HL-60 (cell line): ENCODE results near the gene SPRYD3.
A peak's percentile ranks its signal among the peaks of the same experiment; 100 is the strongest.

Experiments used
- DNase-seq, 2 experiments: peaks; one replicate each; pipeline ENCODE4 v3.0.0-alpha.2; 2010 to 2020; ENCODE audit warnings: low read depth in 1 of 2, low spot score in 1 of 2
- H3K27ac ChIP-seq: fragments of 250-450 bp; sonication (Bioruptor Pico); replicated peaks from 2 replicates; pipeline ENCODE4 v1.5.1; 2020; ENCODE audit warnings: mild to moderate bottlenecking, moderate library complexity
- H3K27me3 ChIP-seq: fragments of 250-450 bp; sonication (Bioruptor Pico); 2 replicates; pipeline ENCODE4 v1.5.1; 2021; ENCODE audit warnings: mild to moderate bottlenecking, moderate library complexity; ENCODE audit not compliant: insufficient read depth, poor library complexity, severe bottlenecking
- H3K4me3 ChIP-seq: replicated peaks from 2 replicates; pipeline ENCODE4 v1.5.1; 2011; ENCODE audit warnings: mild to moderate bottlenecking, control low read depth, low read length; ENCODE audit not compliant: insufficient read depth
- GABPA ChIP-seq: IDR thresholded peaks from 2 replicates; pipeline ENCODE4 v1.6.1; 2012; ENCODE audit warnings: low read depth
- POLR2AphosphoS5 ChIP-seq: IDR thresholded peaks from 2 replicates; pipeline ENCODE4 v1.6.1; 2012; ENCODE audit warnings: low read depth
- REST ChIP-seq: IDR thresholded peaks from 2 replicates; pipeline ENCODE4 v1.6.1; 2012; ENCODE audit warnings: low read depth; ENCODE audit not compliant: insufficient replicate concordance
- SPI1 ChIP-seq: IDR thresholded peaks from 2 replicates; pipeline ENCODE4 v1.6.1; 2012; ENCODE audit warnings: low read depth, mild to moderate bottlenecking, borderline replicate concordance
- TF ChIP-seq, protein P1 (sequence below): IDR thresholded peaks from one replicate; pipeline ENCODE4 v1.5.1; 2011; ENCODE audit warnings: low read length, control low read depth, inconsistent platforms; ENCODE audit not compliant: insufficient read depth

SPRYD3 gene

DNA sequence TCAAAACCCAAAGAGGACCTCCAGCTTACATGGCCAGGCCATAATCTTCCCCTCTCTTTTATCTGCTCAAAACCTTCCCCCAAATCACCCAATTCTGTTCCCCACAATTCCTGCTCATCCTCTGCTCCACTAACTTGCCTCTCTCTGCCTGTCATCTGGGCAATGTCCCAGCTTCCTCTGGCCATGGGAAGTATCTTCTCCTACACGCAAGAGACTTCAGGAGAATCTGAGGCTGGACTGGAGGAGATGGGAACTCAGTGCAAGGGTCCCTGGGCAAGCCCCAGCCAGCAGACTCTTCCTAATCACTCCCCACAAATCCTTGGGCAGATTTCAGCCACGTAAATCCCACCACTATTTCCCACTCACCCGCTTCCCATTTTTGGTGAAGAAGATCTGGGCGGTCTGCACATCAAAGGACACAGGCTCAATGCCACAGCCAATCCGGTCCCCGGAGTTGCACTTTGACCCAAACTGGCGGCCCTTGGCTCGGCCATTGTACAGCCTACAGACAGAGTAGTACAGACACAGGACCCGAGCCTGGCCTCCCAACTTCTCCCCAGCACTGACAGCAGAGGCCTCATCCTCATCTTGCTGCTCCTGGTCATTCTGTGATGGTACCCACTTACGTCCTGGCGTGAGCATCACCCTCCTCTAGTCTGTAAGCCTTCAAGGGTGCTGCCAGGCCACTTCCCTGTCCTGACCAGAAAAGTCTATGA lies 4.7 kb downstream of the SPRYD3 start:
- Histone ChIP-seq H3K27ac (no peak overlapping the region), H3K4me3 (no peak overlapping the region), H3K27me3 (no peaks in the 10 kb centered on the region)
- TF ChIP-seq SPI1 (no peak), POLR2AphosphoS5 (no peak), GABPA (no peak), REST (no peak)
- TF ChIP-seq, protein P1, sequence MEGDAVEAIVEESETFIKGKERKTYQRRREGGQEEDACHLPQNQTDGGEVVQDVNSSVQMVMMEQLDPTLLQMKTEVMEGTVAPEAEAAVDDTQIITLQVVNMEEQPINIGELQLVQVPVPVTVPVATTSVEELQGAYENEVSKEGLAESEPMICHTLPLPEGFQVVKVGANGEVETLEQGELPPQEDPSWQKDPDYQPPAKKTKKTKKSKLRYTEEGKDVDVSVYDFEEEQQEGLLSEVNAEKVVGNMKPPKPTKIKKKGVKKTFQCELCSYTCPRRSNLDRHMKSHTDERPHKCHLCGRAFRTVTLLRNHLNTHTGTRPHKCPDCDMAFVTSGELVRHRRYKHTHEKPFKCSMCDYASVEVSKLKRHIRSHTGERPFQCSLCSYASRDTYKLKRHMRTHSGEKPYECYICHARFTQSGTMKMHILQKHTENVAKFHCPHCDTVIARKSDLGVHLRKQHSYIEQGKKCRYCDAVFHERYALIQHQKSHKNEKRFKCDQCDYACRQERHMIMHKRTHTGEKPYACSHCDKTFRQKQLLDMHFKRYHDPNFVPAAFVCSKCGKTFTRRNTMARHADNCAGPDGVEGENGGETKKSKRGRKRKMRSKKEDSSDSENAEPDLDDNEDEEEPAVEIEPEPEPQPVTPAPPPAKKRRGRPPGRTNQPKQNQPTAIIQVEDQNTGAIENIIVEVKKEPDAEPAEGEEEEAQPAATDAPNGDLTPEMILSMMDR, result no peak
- DNase-seq, result no peak

GRCh38 chr12:53073881-53074280 lies 5.3 kb downstream of the SPRYD3 start:
- no peak overlapping the region for H3K27ac ChIP-seq
- no peak for TF ChIP-seq GABPA
- TF ChIP-seq POLR2AphosphoS5, result no peak
- no peak for TF ChIP-seq SPI1
- TF ChIP-seq, protein P1, result no peak
- TF ChIP-seq REST, result no peak

GRCh38 chr12:53071591-53072551 lies 7.3 kb downstream of the SPRYD3 start:
- Histone ChIP-seq H3K4me3 (no peak overlapping the region), H3K27ac (peak overlapping the region; percentile 26), H3K27me3 (no peaks in the 10 kb centered on the region)
- DNase-seq, result no peak
- TF ChIP-seq GABPA, result no peak
- no peak for TF ChIP-seq REST
- TF ChIP-seq, protein P1, result no peak
- no peak for TF ChIP-seq SPI1
- TF ChIP-seq POLR2AphosphoS5, result no peak

More at GRCh38 chr12:53073881-53074280, 5.3 kb downstream of the SPRYD3 start:
- no peak for DNase-seq
- H3K27me3 ChIP-seq, result no peaks in the 10 kb centered on the region
- H3K4me3 ChIP-seq, result no peak overlapping the region
